ENCODE data around the gene SLC25A40.
"Not testable (repeated sequence)": the region's sequence is repeated elsewhere in the genome, so short reads cannot be mapped to it uniquely, and the experiment has no call there.

- TF ChIP-seq BHLHE40 (IDR thresholded peaks at IDR 0.05; ENCODE audit: borderline replicate concordance); SUZ12 (IDR thresholded peaks at IDR 0.05); FOXK2 (IDR thresholded peaks at IDR 0.05): not testable (repeated sequence)
Measured at GRCh38 chr7:87828383-87828782, 47.8 kb downstream of the SLC25A40 start.

Data from HEK293T (cell line).